ENCODE measurements around the gene DDX31. TPM values are rescaled to one million over a fixed set of nuclear protein-coding genes. Genes with fewer than 3 reads are reported as not detected.

DDX31 gene
- total RNA-seq, 1 donor from 2014 or later, result 15.8 TPM

GRCh38 chr9:132592451-132592850 is 77.3 kb downstream of the DDX31 start:
- H3K27me3 ChIP-seq (ENCODE audit: control insufficient read depth, insufficient read depth, low read length), result peaks cover 34% of the 10 kb centered on the region
- DNase-seq (ENCODE audit: low read depth), result no peak
- no peak for FAIRE-seq

GRCh38 chr9:132591751-132592314 is 78.0 kb downstream of the DDX31 start:
- TF ChIP-seq, protein P1, sequence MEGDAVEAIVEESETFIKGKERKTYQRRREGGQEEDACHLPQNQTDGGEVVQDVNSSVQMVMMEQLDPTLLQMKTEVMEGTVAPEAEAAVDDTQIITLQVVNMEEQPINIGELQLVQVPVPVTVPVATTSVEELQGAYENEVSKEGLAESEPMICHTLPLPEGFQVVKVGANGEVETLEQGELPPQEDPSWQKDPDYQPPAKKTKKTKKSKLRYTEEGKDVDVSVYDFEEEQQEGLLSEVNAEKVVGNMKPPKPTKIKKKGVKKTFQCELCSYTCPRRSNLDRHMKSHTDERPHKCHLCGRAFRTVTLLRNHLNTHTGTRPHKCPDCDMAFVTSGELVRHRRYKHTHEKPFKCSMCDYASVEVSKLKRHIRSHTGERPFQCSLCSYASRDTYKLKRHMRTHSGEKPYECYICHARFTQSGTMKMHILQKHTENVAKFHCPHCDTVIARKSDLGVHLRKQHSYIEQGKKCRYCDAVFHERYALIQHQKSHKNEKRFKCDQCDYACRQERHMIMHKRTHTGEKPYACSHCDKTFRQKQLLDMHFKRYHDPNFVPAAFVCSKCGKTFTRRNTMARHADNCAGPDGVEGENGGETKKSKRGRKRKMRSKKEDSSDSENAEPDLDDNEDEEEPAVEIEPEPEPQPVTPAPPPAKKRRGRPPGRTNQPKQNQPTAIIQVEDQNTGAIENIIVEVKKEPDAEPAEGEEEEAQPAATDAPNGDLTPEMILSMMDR (IDR thresholded peaks at IDR 0.05; ENCODE audit: insufficient read depth, low read length, severe bottlenecking), result no peak
- Histone ChIP-seq H3K36me3 (ENCODE audit: control insufficient read depth, insufficient read depth, low read length) (peaks cover 3% of the 10 kb centered on the region), H3K4me3 (ENCODE audit: low read depth, low read length) (no peak overlapping the region), H3K27me3 (ENCODE audit: control insufficient read depth, insufficient read depth, low read length) (peaks cover 40% of the 10 kb centered on the region)
- no peak for FAIRE-seq
- no peak for DNase-seq (ENCODE audit: low read depth)

More at GRCh38 chr9:132592451-132592850, 77.3 kb downstream of the DDX31 start:
- H3K36me3 ChIP-seq (ENCODE audit: control insufficient read depth, insufficient read depth, low read length), result peaks cover 5% of the 10 kb centered on the region
- H3K4me3 ChIP-seq (ENCODE audit: low read depth, low read length), result no peak overlapping the region
- TF ChIP-seq, protein P1 (IDR thresholded peaks at IDR 0.05; ENCODE audit: insufficient read depth, low read length, severe bottlenecking), result no peak

GRCh38 chr9:132591244-132591643 is 78.5 kb downstream of the DDX31 start:
- TF ChIP-seq, protein P1 (IDR thresholded peaks at IDR 0.05; ENCODE audit: insufficient read depth, low read length, severe bottlenecking), result no peak
- peaks cover 3% of the 10 kb centered on the region for H3K36me3 ChIP-seq (ENCODE audit: control insufficient read depth, insufficient read depth, low read length)
- DNase-seq (ENCODE audit: low read depth) (no peak), FAIRE-seq (no peak)
- H3K27me3 ChIP-seq (ENCODE audit: control insufficient read depth, insufficient read depth, low read length), result peaks cover 46% of the 10 kb centered on the region
- no peak overlapping the region for H3K4me3 ChIP-seq (ENCODE audit: low read depth, low read length)

- FAIRE-seq, result no peak
- Histone ChIP-seq H3K27me3 (ENCODE audit: control insufficient read depth, insufficient read depth, low read length) (peaks cover 53% of the 10 kb centered on the region), H3K4me3 (ENCODE audit: low read depth, low read length) (no peak overlapping the region), H3K36me3 (ENCODE audit: control insufficient read depth, insufficient read depth, low read length) (peaks cover 3% of the 10 kb centered on the region)
- no peak for DNase-seq (ENCODE audit: low read depth)
- TF ChIP-seq, protein P1 (IDR thresholded peaks at IDR 0.05; ENCODE audit: insufficient read depth, low read length, severe bottlenecking), result no peak
These were observed 79.2 kb downstream of the DDX31 start for GRCh38 chr9:132590318-132591182.

DNA sequence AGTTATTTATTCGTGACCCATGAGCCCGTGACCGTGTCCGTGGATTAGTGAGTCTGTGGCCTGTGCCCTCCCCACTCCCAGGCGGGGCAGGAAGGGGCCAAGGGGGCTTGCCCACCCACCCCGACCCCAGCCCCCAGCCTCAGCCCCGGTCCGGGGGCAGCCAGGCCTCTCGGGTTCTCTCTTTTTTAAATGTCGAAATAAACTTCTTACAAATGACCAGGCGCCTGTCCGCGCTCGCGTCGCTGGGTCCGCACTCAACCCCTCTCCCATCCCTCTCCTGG is 79.8 kb downstream of the DDX31 start:
- Histone ChIP-seq H3K27me3 (ENCODE audit: control insufficient read depth, insufficient read depth, low read length) (peaks cover 58% of the 10 kb centered on the region), H3K4me3 (ENCODE audit: low read depth, low read length) (no peak overlapping the region), H3K36me3 (ENCODE audit: control insufficient read depth, insufficient read depth, low read length) (peaks cover 3% of the 10 kb centered on the region)
- TF ChIP-seq, protein P1 (IDR thresholded peaks at IDR 0.05; ENCODE audit: insufficient read depth, low read length, severe bottlenecking), result no peak
- no peak for FAIRE-seq
- DNase-seq (ENCODE audit: low read depth), result no peak
